GM21576 (cell line): ENCODE data around the gene LRWD1.
"Not testable (repeated sequence)": the region's sequence is repeated elsewhere in the genome, so short reads cannot be mapped to it uniquely, and the experiment has no call there.

ENCODE experiments used
- ATAC-seq: cut with Tn5 transposase; IDR thresholded peaks from one replicate; pipeline ENCODE4 v1.9.1; 2021; ENCODE audit warnings: mild to moderate bottlenecking, moderate library complexity; ENCODE audit not compliant: unreplicated experiment

LRWD1 gene

DNA sequence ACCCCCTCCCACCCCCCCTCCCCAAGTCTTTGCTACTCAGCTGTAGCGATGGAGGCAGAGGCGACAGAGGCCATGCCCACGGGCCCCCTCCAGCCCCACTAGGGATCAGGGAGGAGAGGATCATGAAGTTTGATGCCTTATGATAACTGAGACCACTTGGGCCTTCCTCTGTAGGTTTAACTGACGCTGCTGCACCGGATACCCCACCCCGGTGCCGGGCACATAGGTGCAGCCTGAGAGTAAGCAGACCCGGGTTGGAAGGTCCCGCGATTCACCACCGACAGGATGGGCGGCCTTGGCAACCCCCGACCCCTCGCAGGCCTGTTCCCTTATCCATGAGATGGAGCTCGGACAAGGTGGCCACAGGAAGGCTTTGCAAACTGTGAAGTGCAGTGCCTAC is 29.2 kb downstream of the LRWD1 start:
- not testable (repeated sequence) for ATAC-seq

DNA sequence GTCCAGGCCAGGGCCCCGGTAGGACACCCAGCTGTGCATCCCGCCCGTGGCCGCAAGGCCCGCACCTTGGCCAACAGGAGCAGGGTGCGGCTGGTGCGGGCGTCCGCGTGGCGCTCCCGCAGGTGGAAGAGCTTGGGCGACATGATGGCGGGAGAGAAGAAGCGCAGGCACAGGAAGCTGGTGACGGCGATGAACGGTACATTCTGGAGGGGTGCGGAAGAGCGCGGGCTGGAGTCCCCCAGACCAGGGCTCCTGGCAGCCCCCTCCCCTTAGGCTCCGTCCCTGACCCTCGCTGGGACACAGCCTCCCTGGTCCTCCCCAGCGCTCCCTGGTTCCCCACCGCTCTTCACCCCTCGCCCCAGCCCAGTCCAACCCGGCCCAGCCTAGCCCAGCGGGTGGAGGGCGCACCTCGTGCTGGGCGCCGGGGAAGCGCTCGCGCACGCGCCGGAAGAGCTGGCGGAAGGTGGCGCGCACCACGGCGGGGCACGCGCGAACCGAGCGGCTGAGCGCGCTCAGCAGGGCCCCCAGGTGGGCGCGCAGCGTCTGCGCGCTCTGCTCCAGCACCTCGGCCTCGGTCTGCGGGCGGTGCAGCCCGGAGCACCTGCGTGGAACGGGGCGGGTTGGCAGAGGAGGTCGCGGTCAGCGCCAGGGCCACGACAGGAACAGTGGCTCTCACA is 29.8 kb downstream of the LRWD1 start:
- peak; percentile 45 for ATAC-seq

DNA sequence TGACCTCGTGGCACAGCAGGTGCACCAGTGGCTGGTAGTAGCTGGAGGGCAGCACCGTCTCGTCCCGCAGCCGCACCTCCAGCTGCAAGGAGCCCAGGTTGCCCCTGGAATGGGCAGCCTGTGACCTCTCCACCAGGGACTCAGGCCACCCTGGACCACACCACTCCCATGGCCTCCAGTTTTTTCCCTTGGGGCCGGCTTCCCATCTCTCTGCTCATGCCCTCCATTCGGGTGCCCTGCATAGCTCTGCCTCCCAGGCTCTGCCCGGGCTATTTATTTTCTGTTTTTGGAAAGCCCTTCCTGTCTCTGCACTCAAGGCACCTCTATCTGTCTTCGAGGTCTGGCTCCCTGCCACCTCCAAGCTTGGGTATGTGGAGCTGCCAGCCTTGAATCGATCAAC is 32.1 kb downstream of the LRWD1 start:
- not testable (repeated sequence) for ATAC-seq

GRCh38 chr7:102497308-102497707 is 32.5 kb downstream of the LRWD1 start:
- ATAC-seq: not testable (repeated sequence)

GRCh38 chr7:102498321-102498720 is 33.5 kb downstream of the LRWD1 start:
- ATAC-seq: not testable (repeated sequence)

DNA sequence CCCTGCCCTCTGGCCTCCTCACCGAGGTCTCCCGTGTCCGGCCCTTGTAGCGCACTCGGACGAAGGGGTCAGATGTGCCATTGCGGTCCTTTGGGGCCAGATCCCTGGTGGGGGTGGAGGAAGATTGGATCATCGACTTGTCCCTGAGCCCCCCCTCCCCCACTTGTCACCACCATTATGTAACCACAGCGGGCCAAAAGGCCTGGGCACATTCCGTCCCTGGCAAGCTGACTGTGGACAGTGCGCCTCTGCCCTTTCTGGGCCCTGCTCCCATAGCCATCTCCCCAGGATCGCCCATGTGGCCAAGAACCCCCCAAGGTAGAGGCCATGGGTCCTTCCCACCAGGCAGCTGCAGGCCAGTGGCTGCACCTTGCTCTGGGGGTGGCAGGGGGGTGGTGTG is 38.4 kb downstream of the LRWD1 start:
- ATAC-seq: not testable (repeated sequence)

DNA sequence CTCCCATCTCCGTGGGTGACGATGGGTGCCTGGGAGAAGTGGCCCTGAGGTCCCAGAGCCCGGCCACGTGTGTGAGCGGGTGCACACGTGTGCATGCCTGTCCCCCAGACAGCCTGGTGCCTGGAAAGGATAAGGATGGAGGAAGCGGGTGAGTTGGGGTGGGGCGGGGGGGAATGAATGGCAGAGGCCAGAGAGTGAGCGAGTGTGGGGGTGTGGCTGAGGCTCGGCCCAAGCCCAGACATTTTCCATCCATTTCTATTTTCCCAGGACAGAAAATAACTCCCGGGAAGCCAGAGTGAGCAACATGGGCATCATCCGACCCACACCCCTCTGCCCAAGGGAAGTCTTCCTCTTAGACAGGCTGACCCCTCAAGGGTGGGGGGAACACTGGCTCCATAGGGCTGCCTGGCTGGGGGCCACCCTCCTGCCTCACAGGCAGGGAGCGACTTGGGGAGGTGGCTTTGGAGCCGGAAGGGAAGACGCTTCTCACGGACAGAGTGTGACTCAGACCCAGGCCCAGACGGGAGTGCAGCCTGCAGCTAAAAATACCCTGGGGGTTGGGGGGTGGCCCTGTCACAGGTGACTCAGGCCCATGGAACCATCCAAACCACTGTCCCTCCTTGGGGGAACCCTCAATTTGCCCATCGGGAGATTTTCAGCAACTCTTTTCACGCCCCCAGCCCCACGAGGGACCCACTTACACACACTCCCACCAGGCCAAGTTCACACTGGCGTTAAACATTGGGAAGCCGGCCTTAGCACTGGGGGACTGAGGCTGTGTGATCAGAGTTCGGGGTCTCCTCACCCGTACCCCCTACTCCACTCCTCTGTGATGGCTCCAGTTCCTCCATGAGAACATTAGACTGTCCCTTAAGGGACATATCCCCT is 40.8 kb downstream of the LRWD1 start:
- not testable (repeated sequence) for ATAC-seq

DNA sequence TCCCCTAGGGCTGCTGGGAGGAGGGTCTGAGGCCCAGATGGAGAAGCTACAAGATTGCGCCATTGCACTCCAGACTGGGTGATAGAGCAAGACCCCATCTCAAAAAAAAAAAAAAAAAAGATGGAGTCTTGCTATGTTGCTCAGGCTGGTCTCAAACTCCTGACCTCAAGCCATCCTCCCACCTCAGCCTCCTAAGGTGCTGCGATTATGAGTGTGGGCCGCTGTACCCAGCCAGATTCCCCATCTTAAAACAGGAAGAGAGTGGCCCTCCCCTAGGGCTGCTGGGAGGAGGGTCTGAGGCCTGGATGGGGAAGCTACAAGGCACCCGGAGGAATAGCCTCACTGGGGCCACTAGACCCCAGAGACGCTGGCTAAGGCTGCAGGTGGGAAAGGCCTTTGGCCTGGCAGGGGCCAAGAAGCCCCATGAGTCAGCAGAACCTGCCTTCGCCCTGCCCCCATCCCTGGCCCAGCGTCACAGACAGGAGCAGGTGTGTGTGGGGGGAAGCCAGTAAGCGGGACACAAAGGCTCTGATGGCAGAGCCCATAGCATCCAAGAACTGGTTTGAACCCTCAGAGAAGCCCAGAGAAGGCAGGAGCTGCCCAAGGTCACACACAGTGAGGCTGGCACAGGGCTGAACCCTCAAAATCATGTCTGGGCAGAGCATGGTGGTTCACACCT is 42.8 kb downstream of the LRWD1 start:
- not testable (repeated sequence) for ATAC-seq

GRCh38 chr7:102510575-102510974 is 45.8 kb downstream of the LRWD1 start:
- ATAC-seq: not testable (repeated sequence)

- ATAC-seq: peak; percentile 36
Observed at GRCh38 chr7:102511860-102512522, 47.2 kb downstream of the LRWD1 start.

GRCh38 chr7:102512642-102513221 is 47.9 kb downstream of the LRWD1 start:
- not testable (repeated sequence) for ATAC-seq

GRCh38 chr7:102514881-102515721 is 50.3 kb downstream of the LRWD1 start:
- ATAC-seq: peak; percentile 56

- ATAC-seq: not testable (repeated sequence)
Observed at GRCh38 chr7:102515889-102516288, 51.1 kb downstream of the LRWD1 start.

DNA sequence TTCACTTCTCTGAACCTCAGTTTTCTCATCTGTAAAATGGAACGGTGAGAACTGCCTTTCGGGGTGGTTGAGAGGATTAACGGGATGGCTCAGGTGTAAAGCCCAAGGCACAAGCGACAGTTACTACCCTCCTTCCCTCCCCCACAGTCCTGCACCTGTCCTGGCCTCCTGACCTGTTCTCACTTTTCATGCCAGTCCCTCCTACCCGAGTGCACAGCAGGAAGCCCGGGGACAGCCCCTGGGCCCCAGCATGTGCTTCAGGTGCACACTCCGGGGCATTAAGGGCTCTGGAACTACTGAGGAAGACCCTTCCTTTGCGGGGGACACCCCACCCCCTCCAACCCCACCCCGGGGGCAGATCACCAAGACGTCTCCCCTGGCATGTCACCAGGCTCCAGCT is 52.2 kb downstream of the LRWD1 start:
- peak; percentile 23 for ATAC-seq

GRCh38 chr7:102517550-102518147 is 52.9 kb downstream of the LRWD1 start, which contains the start of gene RASA4B:
TSS of gene RASA4B (minus strand) at chr7:102517777. CDS start at chr7:102517710, 67 bp downstream.
- ATAC-seq: peak; percentile 57

DNA sequence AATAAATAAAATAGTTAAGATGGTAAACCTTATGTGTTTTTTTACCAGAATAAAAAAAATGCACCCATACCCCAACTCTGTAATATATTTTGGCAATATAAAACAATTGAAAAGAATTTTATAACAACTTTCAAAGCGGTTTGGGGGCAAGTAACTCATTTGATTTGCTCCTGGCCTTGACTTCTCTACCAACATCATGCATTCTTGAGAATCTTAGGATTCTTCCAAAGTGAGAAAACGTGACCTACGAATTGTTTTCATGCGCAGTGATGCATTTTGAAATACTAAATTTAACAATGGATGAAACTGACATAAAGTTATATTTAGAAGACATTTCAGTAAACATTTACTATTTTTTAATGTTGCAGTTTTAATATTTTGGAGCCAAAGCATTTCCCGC is 56.0 kb downstream of the LRWD1 start:
- not testable (repeated sequence) for ATAC-seq
